H1 (cell line): ENCODE results near the gene PCCA. TPM values are rescaled to one million over a fixed set of nuclear protein-coding genes. Genes with fewer than 3 reads are reported as not detected.

Experiments used
- CTCF ChIA-PET: fragments of 300-600 bp; sonication (Branson Sonifier 250); formaldehyde crosslinking; loops from one replicate; lab custom pipeline; 2021; ENCODE audit not compliant: partially characterized antibody; lab: Charles Lee
- POLR2A ChIA-PET: fragments of 300-600 bp; sonication (Branson Sonifier 250); formaldehyde crosslinking; loops from one replicate; lab custom pipeline; 2021; ENCODE audit warnings: inconsistent platforms; ENCODE audit not compliant: partially characterized antibody; lab: Charles Lee
- DNase-seq, 2 experiments: peaks; one replicate each; pipeline versions ENCODE4 v3.0.0 to v3.0.0-alpha.2; 2010 to 2022; ENCODE audit warnings: low spot score in 2 of 2, low read depth in 1 of 2, mixed read lengths in 1 of 2
- FAIRE-seq: peaks from 2 replicates; lab custom pipeline; 2011; peaks lifted over from hg19 to GRCh38; lab: Jason Lieb, UNC
- H2AFZ ChIP-seq: 2 replicates; pipeline ENCODE4 v1.8.1; 2012; ENCODE audit warnings: low read length, inconsistent platforms
- H2AK5ac ChIP-seq: 2 replicates; pipeline ENCODE4 v1.6.1; 2013; ENCODE audit warnings: low read depth, low read length
- H2BK120ac ChIP-seq: replicated peaks from 2 replicates; pipeline ENCODE3; 2013; ENCODE audit warnings: low read depth, low read length, inconsistent platforms
- H2BK12ac ChIP-seq: 2 replicates; pipeline ENCODE4 v1.6.1; 2013; ENCODE audit warnings: low read depth, low read length
- H2BK15ac ChIP-seq: 2 replicates; pipeline ENCODE4 v1.6.1; 2013; ENCODE audit warnings: low read length
- H2BK20ac ChIP-seq: 2 replicates; pipeline ENCODE4 v1.6.1; 2013; ENCODE audit warnings: low read length
- H2BK5ac ChIP-seq: 2 replicates; pipeline ENCODE4 v1.6.1; 2013; ENCODE audit warnings: low read depth, low read length
- H3K14ac ChIP-seq: 2 replicates; pipeline ENCODE4 v1.6.1; 2013; ENCODE audit warnings: inconsistent platforms; ENCODE audit not compliant: insufficient read length
- H3K18ac ChIP-seq: 2 replicates; pipeline ENCODE4 v1.6.1; 2013; ENCODE audit warnings: low read length; ENCODE audit errors: extremely low read depth
- H3K23ac ChIP-seq: 2 replicates; pipeline ENCODE4 v1.6.1; 2013; ENCODE audit warnings: inconsistent platforms; ENCODE audit not compliant: insufficient read length
- H3K23me2 ChIP-seq: 2 replicates; pipeline ENCODE4 v1.6.1; 2013; ENCODE audit warnings: low read depth, low read length
- H3K27ac ChIP-seq: 2 replicates; pipeline ENCODE4 v1.6.1; 2011; ENCODE audit warnings: low read depth, low read length, inconsistent platforms
- H3K27me3 ChIP-seq, 4 experiments: replicated peaks in 1 of 4; 1 replicate in 1 of 4; 2 replicates in 3 of 4; pipeline versions ENCODE4 v1.6.1 to v1.8.1; 2011 to 2013; ENCODE audit warnings: low read length in 3 of 4, mild to moderate bottlenecking in 3 of 4, inconsistent platforms in 2 of 4, mixed read lengths in 2 of 4, moderate library complexity in 1 of 4; ENCODE audit not compliant: control insufficient read depth in 3 of 4, insufficient read depth in 3 of 4; ENCODE audit errors: extremely low read depth in 1 of 4
- H3K36me3 ChIP-seq, 4 experiments: 2 replicates each; pipeline versions ENCODE4 v1.6.1 to v1.8.1; 2011 to 2013; ENCODE audit warnings: mild to moderate bottlenecking in 4 of 4, low read length in 3 of 4, moderate library complexity in 2 of 4, control low read depth in 1 of 4, inconsistent platforms in 1 of 4; ENCODE audit not compliant: insufficient read depth in 4 of 4, control insufficient read depth in 2 of 4
- H3K4ac ChIP-seq: replicated peaks from 2 replicates; pipeline ENCODE3; 2013; ENCODE audit warnings: low read length, low read depth, mixed read lengths, inconsistent platforms; ENCODE audit not compliant: insufficient read length
- H3K4me1 ChIP-seq, 4 experiments: replicated peaks in 1 of 4; 1 replicate in 1 of 4; 2 replicates in 3 of 4; pipeline versions ENCODE4 v1.6.1 to v1.8.1; 2011 to 2013; ENCODE audit warnings: low read length in 3 of 4, inconsistent platforms in 2 of 4, mixed read lengths in 1 of 4; ENCODE audit not compliant: insufficient read depth in 4 of 4, control insufficient read depth in 3 of 4
- H3K4me2 ChIP-seq, 2 experiments: 2 replicates each; pipeline versions ENCODE4 v1.6.1 to v1.8.1; 2011 to 2013; ENCODE audit warnings: low read depth in 2 of 2, low read length in 2 of 2, control low read depth in 1 of 2, inconsistent platforms in 1 of 2, mild to moderate bottlenecking in 1 of 2; ENCODE audit not compliant: insufficient read depth in 1 of 2
- H3K4me3 ChIP-seq, 4 experiments: fragments of 200-600, 300-600 bp in 1 of 4; sonication (generic), shearing (Covaris generic), sonication (Bioruptor Twin) in 1 of 4; 2 replicates each; pipeline versions ENCODE4 v1.5.1 to v1.8.1; 2011 to 2016; ENCODE audit warnings: low read length in 4 of 4, low read depth in 3 of 4, control low read depth in 2 of 4, inconsistent platforms in 2 of 4, mild to moderate bottlenecking in 2 of 4, mixed read lengths in 1 of 4, moderate library complexity in 1 of 4; ENCODE audit not compliant: insufficient read depth in 2 of 4; ENCODE audit errors: extremely low read depth in 1 of 4
- H3K56ac ChIP-seq: replicated peaks from 2 replicates; pipeline ENCODE3; 2013; ENCODE audit warnings: low read depth, mild to moderate bottlenecking, mixed read lengths, low read length, inconsistent platforms; ENCODE audit not compliant: insufficient read length
- H3K79me1 ChIP-seq: 2 replicates; pipeline ENCODE4 v1.6.1; 2013; ENCODE audit warnings: low read depth, low read length, control low read depth
- H3K79me2 ChIP-seq, 2 experiments: 2 replicates each; pipeline versions ENCODE4 v1.6.1 to v1.8.1; 2012 to 2013; ENCODE audit warnings: low read length in 2 of 2, mild to moderate bottlenecking in 2 of 2, inconsistent platforms in 1 of 2; ENCODE audit not compliant: insufficient read depth in 2 of 2, control insufficient read depth in 1 of 2
- H3K9ac ChIP-seq, 4 experiments: replicated peaks in 1 of 4; 1 replicate in 1 of 4; 2 replicates in 3 of 4; pipeline versions ENCODE4 v1.6.1 to v1.8.1; 2011 to 2013; ENCODE audit warnings: low read depth in 3 of 4, low read length in 3 of 4, control low read depth in 2 of 4, mild to moderate bottlenecking in 2 of 4, moderate library complexity in 2 of 4, inconsistent platforms in 1 of 4; ENCODE audit errors: extremely low read depth in 1 of 4
- H3K9me3 ChIP-seq, 2 experiments: 2 replicates each; pipeline versions ENCODE4 v1.6.1 to v1.8.1; 2012 to 2013; ENCODE audit warnings: mild to moderate bottlenecking in 2 of 2, moderate library complexity in 2 of 2, control low read depth in 1 of 2, inconsistent platforms in 1 of 2, low read depth in 1 of 2, low read length in 1 of 2, mixed read lengths in 1 of 2; ENCODE audit not compliant: insufficient read depth in 2 of 2
- H4K20me1 ChIP-seq, 2 experiments: replicated peaks in 1 of 2; 2 replicates each; pipeline versions ENCODE3 to v1.8.1; 2011 to 2013; ENCODE audit warnings: inconsistent platforms in 2 of 2, low read length in 2 of 2, mild to moderate bottlenecking in 1 of 2; ENCODE audit not compliant: insufficient read depth in 2 of 2, control insufficient read depth in 1 of 2
- H4K5ac ChIP-seq: 2 replicates; pipeline ENCODE4 v1.6.1; 2013; ENCODE audit warnings: low read length, low read depth, mixed read lengths, inconsistent platforms; ENCODE audit not compliant: insufficient read length
- H4K8ac ChIP-seq: 2 replicates; pipeline ENCODE4 v1.8.0; 2013; ENCODE audit warnings: mild to moderate bottlenecking, moderate library complexity, low read length, inconsistent platforms; ENCODE audit not compliant: insufficient read depth; ENCODE audit errors: extremely low read depth
- H4K91ac ChIP-seq: replicated peaks from 2 replicates; pipeline ENCODE3; 2013; ENCODE audit warnings: low read length, mixed read lengths, inconsistent platforms; ENCODE audit not compliant: insufficient read length
- CBX5 ChIP-seq: fragments of 300-800, 300-1000 bp; sonication (generic); IDR thresholded peaks from 2 replicates; pipeline ENCODE4 v1.7.1; 2016; ENCODE audit warnings: antibody characterized with exemption, low read length, low read depth
- CHD1 ChIP-seq: IDR thresholded peaks from 2 replicates; pipeline ENCODE4 v1.6.1; 2012; ENCODE audit warnings: low read depth, low read length, improper control_type of control experiment
- FOSL1 ChIP-seq: IDR thresholded peaks from 2 replicates; pipeline ENCODE4 v1.6.1; 2011; ENCODE audit warnings: mild to moderate bottlenecking, low read depth, low read length, moderate library complexity; ENCODE audit not compliant: insufficient read depth
- GTF2F1 ChIP-seq: IDR thresholded peaks from 2 replicates; pipeline ENCODE4 v1.6.1; 2012; ENCODE audit warnings: low read depth, low read length, improper control_type of control experiment, borderline replicate concordance
- HDAC6 ChIP-seq: IDR thresholded peaks from one replicate; pipeline ENCODE4 v1.7.1; 2012; ENCODE audit warnings: low read depth, mild to moderate bottlenecking, inconsistent platforms, low read length, moderate library complexity
- KDM4A ChIP-seq: IDR thresholded peaks from one replicate; pipeline ENCODE4 v1.7.1; 2012; ENCODE audit warnings: low read depth, mild to moderate bottlenecking, moderate library complexity, low read length, inconsistent platforms; ENCODE audit not compliant: severe bottlenecking
- MAFK ChIP-seq: IDR thresholded peaks from 2 replicates; pipeline ENCODE4 v1.6.1; 2012; ENCODE audit warnings: low read depth, mild to moderate bottlenecking, improper control_type of control experiment, low read length
- RFX5 ChIP-seq: IDR thresholded peaks from 2 replicates; pipeline ENCODE4 v1.6.1; 2011; ENCODE audit warnings: low read depth, low read length, improper control_type of control experiment, borderline replicate concordance
- YY1 ChIP-seq: IDR thresholded peaks from 2 replicates; pipeline ENCODE4 v1.6.1; 2011; ENCODE audit warnings: low read depth, mild to moderate bottlenecking, low read length
- WGBS, 2 experiments: shearing (Covaris generic) in 1 of 2; methylation state at CpG; one replicate each; pipeline versions ENCODE4 v1.1.6 to v1.1.7; 2013 to 2015; ENCODE audit warnings: low lambda C conversion rate in 2 of 2, mixed read lengths in 2 of 2, inconsistent platforms in 1 of 2, low coverage in 1 of 2, missing lambda C conversion rate in 1 of 2; ENCODE audit not compliant: insufficient replicate concordance in 2 of 2, insufficient coverage in 1 of 2, insufficient read length in 1 of 2; ENCODE audit errors: extremely low coverage in 1 of 2, missing lambda C conversion rate in 1 of 2; 5-methylcytosine and 5-hydroxymethylcytosine counted together
- polyA plus RNA-seq, 7 experiments: library from polyadenylated mRNA; depleted of rRNA in 3 of 7; stranded (reverse) in 5 of 7; unstranded in 2 of 7; fragments of >200 nt in 5 of 7; fragments of 200-250 nt in 2 of 7; gene quantifications; 1 replicate in 5 of 7; 2 replicates in 1 of 7; 4 replicates in 1 of 7; pipeline versions ENCODE4 v1.2.1 to v1.2.3, GENCODE V29; 2011 to 2013; ENCODE audit warnings: missing spikeins in 2 of 7, mixed read lengths in 2 of 7
- total RNA-seq: library from RNA; stranded (reverse); fragmentation: NEBNext Ultra II Directional; extraction: Animal tissue kit (Norgen Biotek cat#: 25700); gene quantifications from 2 replicates; pipeline ENCODE4 v1.2.1, GENCODE V29; 2021

Gene PCCA
- total and polyA plus RNA-seq, 2 of the 8 experiments (the other 6 are each of a cell fraction or from before 2014, with no cell fraction given): 18.4 to 49.8 TPM

DNA sequence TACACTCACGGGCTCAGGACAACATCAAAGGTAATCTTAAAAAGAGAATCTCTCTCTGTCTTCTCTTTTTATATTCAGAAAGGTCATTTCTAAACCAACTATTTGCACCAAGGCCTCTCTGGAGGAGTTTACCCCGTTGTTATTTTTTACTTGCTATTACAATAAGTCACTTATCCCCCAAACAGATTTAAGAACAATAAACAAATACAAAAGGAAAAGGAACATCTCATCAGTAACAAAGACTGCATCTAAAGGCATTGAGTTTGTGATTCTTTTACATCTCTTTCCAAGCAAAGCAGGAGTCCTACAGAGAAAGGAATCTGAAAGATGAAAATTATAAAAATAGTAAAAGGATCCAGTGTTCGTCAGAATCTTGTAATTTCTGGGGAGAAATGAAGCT lies 424.3 kb downstream of the PCCA start:
- Histone ChIP-seq H2BK12ac (no peak overlapping the region), H3K79me1 (no peaks in the 10 kb centered on the region), H3K4ac (no peak overlapping the region), H2BK15ac (no peak overlapping the region), H4K91ac (no peak overlapping the region), H3K4me1 (peaks cover 0 to 32% (median 27%) of the 10 kb centered on the region in 4 experiments; a peak in 6 of 7 replicates), H3K27ac (no peak overlapping the region), H3K23me2 (no peaks in the 10 kb centered on the region), H2AK5ac (no peak overlapping the region), H3K23ac (no peak overlapping the region), H3K9me3 (no peaks in the 10 kb centered on the region), H2BK5ac (0 out of 2 replicates have a peak overlapping the region, but pooled peaks have one; percentile 22), H4K20me1 (no peaks in the 10 kb centered on the region), H3K9ac (no peak overlapping the region), H3K56ac (no peak overlapping the region), H2AFZ (no peak overlapping the region), H3K4me2 (no peak overlapping the region), H3K79me2 (no peaks in the 10 kb centered on the region), H3K36me3 (no peaks in the 10 kb centered on the region), H3K4me3 (no peak overlapping the region), H2BK120ac (no peak overlapping the region), H2BK20ac (no peak overlapping the region), H3K14ac (no peak overlapping the region), H3K18ac (no peak overlapping the region), H4K5ac (no peak overlapping the region), H4K8ac (no peak overlapping the region), H3K27me3 (no peaks in the 10 kb centered on the region)
- DNase-seq (no peak), FAIRE-seq (no peak)
- CTCF ChIA-PET: interaction anchor here (0.7 to 5.0 kb wide), 11 partner anchors 9 to 527 kb away, joined by 3 to 19 read pairs (median 3); partner anchors contain the start of gene GGACT
- POLR2A ChIA-PET: interaction anchor here (1.1 kb wide), 1 partner anchor 73 kb away, joined by 3 read pairs; no protein-coding TSS in a partner anchor
- WGBS, 2 experiments: 75% methylated on average over 3 of the region's 3 CpGs; no CpG with 5 or more reads in 1 of the 2 experiments
- TF ChIP-seq MAFK: no peak
- TF ChIP-seq GTF2F1: no peak
- no peak for TF ChIP-seq KDM4A
- TF ChIP-seq HDAC6: no peak
- TF ChIP-seq RFX5: no peak
- no peak for TF ChIP-seq YY1
- TF ChIP-seq FOSL1: no peak
- no peak for TF ChIP-seq CBX5
- TF ChIP-seq CHD1: no peak
